A673 (cell line): ENCODE results near the gene ACAD11. TPM values are rescaled to one million over a fixed set of nuclear protein-coding genes. Genes with fewer than 3 reads are reported as not detected.
"Not testable (repeated sequence)": the region's sequence is repeated elsewhere in the genome, so short reads cannot be mapped to it uniquely, and the experiment has no call there.

Experiments used
- BruUV-seq: library from RNA; stranded (reverse); fragments of 400-500 nt; replicated peaks from 2 replicates; lab custom pipeline; 2021; lab: Mats Ljungman, UMichigan
- CTCF ChIA-PET: fragments of 300-600 bp; sonication (Branson Sonifier 250); formaldehyde crosslinking; loops from one replicate; lab custom pipeline; 2022; ENCODE audit warnings: antibody characterized with exemption; lab: Charles Lee
- POLR2A ChIA-PET: fragments of 300-600 bp; sonication (Branson Sonifier 250); formaldehyde crosslinking; loops from one replicate; lab custom pipeline; 2022; ENCODE audit warnings: antibody characterized with exemption; ENCODE audit not compliant: low non-redundant PET; lab: Charles Lee
- DNase-seq: peaks from one replicate; pipeline ENCODE4 v3.0.0-alpha.2; 2015; ENCODE audit warnings: low spot score
- H3K27ac ChIP-seq: fragments of 200-600 bp; sonication (generic); 2 replicates; pipeline ENCODE4 v1.5.1; 2016; ENCODE audit warnings: mixed run types, low read depth, mild to moderate bottlenecking, mixed read lengths, antibody characterized with exemption, low read length; ENCODE audit not compliant: poor library complexity, severe bottlenecking
- H3K27me3 ChIP-seq: fragments of 200-600 bp; sonication (generic); replicated peaks from 2 replicates; pipeline ENCODE4 v1.6.1; 2017; ENCODE audit warnings: mixed run types, low read depth, mild to moderate bottlenecking, mixed read lengths, antibody characterized with exemption, low read length; ENCODE audit not compliant: insufficient read depth, poor library complexity
- H3K36me3 ChIP-seq: fragments of 200-600 bp; sonication (generic); 2 replicates; pipeline ENCODE4 v1.6.1; 2016; ENCODE audit warnings: mixed run types, mild to moderate bottlenecking, mixed read lengths, antibody characterized with exemption, low read length; ENCODE audit not compliant: insufficient read depth, poor library complexity, severe bottlenecking
- H3K4me1 ChIP-seq: fragments of 200-600 bp; sonication (generic); 2 replicates; pipeline ENCODE4 v1.6.1; 2017; ENCODE audit warnings: mixed run types, mild to moderate bottlenecking, mixed read lengths, antibody characterized with exemption, low read length; ENCODE audit not compliant: insufficient read depth, poor library complexity, severe bottlenecking
- H3K4me3 ChIP-seq: fragments of 200-600 bp; sonication (generic); 2 replicates; pipeline ENCODE4 v1.5.1; 2016; ENCODE audit warnings: low read depth, mixed run types, mild to moderate bottlenecking, mixed read lengths, low read length; ENCODE audit not compliant: poor library complexity, severe bottlenecking
- H3K9me3 ChIP-seq: fragments of 200-600 bp; sonication (generic); 2 replicates; pipeline ENCODE4 v1.6.1; 2016; ENCODE audit warnings: mixed run types, low read depth, mild to moderate bottlenecking, mixed read lengths, antibody characterized with exemption, low read length; ENCODE audit not compliant: poor library complexity, severe bottlenecking
- CTCF ChIP-seq: fragments of 300-800, 200-600 bp; sonication (generic); conservative IDR thresholded peaks from 2 replicates; pipeline ENCODE4 v1.5.1; 2017; ENCODE audit warnings: low read depth, mild to moderate bottlenecking, antibody characterized with exemption, low read length, moderate library complexity, mixed read lengths
- EZH2 ChIP-seq: fragments of 200-600 bp; sonication (generic); IDR thresholded peaks from 2 replicates; pipeline ENCODE4 v1.6.1; 2017; ENCODE audit warnings: borderline replicate concordance, low read depth, mild to moderate bottlenecking, mixed read lengths, antibody characterized with exemption, low read length; ENCODE audit not compliant: poor library complexity, severe bottlenecking
- intact Hi-C: fragments of 100-400 bp; cut with micrococcal nuclease; formaldehyde crosslinking; loops from one replicate; pipeline ENCODE4 v1.10.0; 2022; ENCODE audit not compliant: unreplicated experiment
- total RNA-seq: library from RNA; stranded (reverse); gene quantifications from 2 replicates; pipeline ENCODE4 v1.2.3, GENCODE V29; 2021

The ACAD11 gene
- total RNA-seq, 1 experiment from 2014 or later: 10.4 TPM

- Histone ChIP-seq H3K27ac (no peak overlapping the region), H3K4me1 (no peaks in the 10 kb centered on the region), H3K36me3 (no peaks in the 10 kb centered on the region), H3K27me3 (no peaks in the 10 kb centered on the region), H3K4me3 (no peak overlapping the region), H3K9me3 (no peaks in the 10 kb centered on the region)
- POLR2A ChIA-PET: no interaction called here
- BruUV-seq: no TSS peak
- intact Hi-C loops: no loop called here
- no peak for DNase-seq
- CTCF ChIA-PET: no interaction called here
- TF ChIP-seq CTCF: no peak
- TF ChIP-seq EZH2: no peak
These were observed 96.1 kb downstream of the ACAD11 start for GRCh38 chr3:132563420-132564069.

GRCh38 chr3:132561003-132561402, 98.6 kb downstream of the ACAD11 start:
- TF ChIP-seq CTCF: no peak
- no peak for TF ChIP-seq EZH2
- Histone ChIP-seq H3K27me3 (no peaks in the 10 kb centered on the region), H3K4me1 (no peaks in the 10 kb centered on the region), H3K27ac (no peak overlapping the region), H3K36me3 (no peaks in the 10 kb centered on the region), H3K4me3 (no peak overlapping the region), H3K9me3 (no peaks in the 10 kb centered on the region)
- DNase-seq: no peak
- CTCF ChIA-PET: no interaction called here
- no TSS peak for BruUV-seq
- POLR2A ChIA-PET: no interaction called here
- intact Hi-C loops: no loop called here

- H3K9me3 ChIP-seq: no peaks in the 10 kb centered on the region
- no peak overlapping the region for H3K27ac ChIP-seq
- TF ChIP-seq CTCF: no peak
- no peak for TF ChIP-seq EZH2
- no peaks in the 10 kb centered on the region for H3K4me1 ChIP-seq
- peak; percentile 35 for DNase-seq
- CTCF ChIA-PET: interaction anchor here (1.2 kb wide), 1 partner anchor 21 kb away, joined by 3 read pairs; no protein-coding TSS in a partner anchor
- no peaks in the 10 kb centered on the region for H3K36me3 ChIP-seq
- no peaks in the 10 kb centered on the region for H3K27me3 ChIP-seq
- POLR2A ChIA-PET: no interaction called here
- intact Hi-C loops: no loop called here
- no peak overlapping the region for H3K4me3 ChIP-seq
- BruUV-seq: no TSS peak
These were observed 103.0 kb downstream of the ACAD11 start for GRCh38 chr3:132556508-132557159.

- H3K4me1 ChIP-seq, CTCF ChIA-PET, POLR2A ChIA-PET, H3K27ac ChIP-seq, BruUV-seq, intact Hi-C loops, H3K4me3 ChIP-seq, H3K9me3 ChIP-seq, H3K36me3 ChIP-seq, H3K27me3 ChIP-seq, DNase-seq: not testable (repeated sequence)
These were observed 103.6 kb downstream of the ACAD11 start for GRCh38 chr3:132556036-132556386.
